Skin epidermis (tissue), 12 donors: ENCODE data around the gene FAM124A.
A peak's percentile ranks its signal among the peaks of the same experiment; 100 is the strongest.
"Not testable (repeated sequence)": the region's sequence is repeated elsewhere in the genome, so short reads cannot be mapped to it uniquely, and the experiment has no call there.

Source experiments
- H3K27ac ChIP-seq, 21 experiments: fragments of 200-600 bp; sonication (generic) in 11 of 21; one replicate each; pipeline ENCODE4 v1.5.0; 2020; ENCODE audit warnings: mild to moderate bottlenecking in 3 of 21, inconsistent platforms in 2 of 21, moderate library complexity in 2 of 21
- H3K4me3 ChIP-seq, 7 experiments: fragments of 200-600 bp; sonication (generic) in 2 of 7; one replicate each; pipeline ENCODE4 v1.5.0; 2020; ENCODE audit warnings: inconsistent platforms in 2 of 7, mild to moderate bottlenecking in 2 of 7, moderate library complexity in 1 of 7

FAM124A gene

DNA sequence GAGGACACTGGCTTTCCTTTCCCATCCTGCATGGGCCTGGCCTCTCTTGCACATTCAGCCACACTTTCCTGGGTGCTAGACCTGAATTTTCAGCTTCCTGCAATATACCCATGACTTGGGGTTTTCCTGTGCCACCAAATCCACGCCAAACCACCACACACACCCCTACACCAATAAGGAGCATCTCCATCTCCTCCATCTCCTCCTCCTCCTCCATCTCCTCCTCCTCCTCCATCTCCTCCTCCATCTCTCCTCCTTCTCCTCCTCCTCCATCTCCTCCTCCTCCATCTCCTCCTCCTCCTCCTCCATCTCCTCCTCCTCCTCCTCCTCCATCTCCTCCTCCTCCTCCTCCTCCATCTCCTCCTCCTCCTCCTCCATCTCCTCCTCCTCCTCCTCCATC, 66.1 kb downstream of the FAM124A start:
- H3K4me3 ChIP-seq, H3K27ac ChIP-seq: not testable (repeated sequence)

DNA sequence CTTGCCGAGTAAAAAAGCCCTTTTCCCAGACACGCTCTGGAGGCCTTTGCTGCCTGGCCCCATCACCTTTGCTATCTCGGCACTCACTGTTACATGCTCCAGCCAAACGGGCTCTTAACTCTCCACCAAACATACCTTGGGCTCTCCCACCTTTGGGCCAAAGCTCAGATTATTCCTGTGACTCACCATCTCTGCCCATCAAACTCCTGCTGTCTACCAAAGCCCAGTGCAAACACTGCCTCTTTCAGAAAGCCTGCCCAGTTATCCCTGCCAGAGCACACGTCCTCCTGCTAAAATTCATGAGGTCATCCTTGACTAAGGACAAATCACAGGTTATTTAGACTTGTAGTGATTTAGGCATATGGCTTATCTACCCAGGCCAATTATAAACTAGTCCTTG, 69.1 kb downstream of the FAM124A start:
- Histone ChIP-seq H3K27ac (no peak overlapping the region), H3K4me3 (no peak overlapping the region)

DNA sequence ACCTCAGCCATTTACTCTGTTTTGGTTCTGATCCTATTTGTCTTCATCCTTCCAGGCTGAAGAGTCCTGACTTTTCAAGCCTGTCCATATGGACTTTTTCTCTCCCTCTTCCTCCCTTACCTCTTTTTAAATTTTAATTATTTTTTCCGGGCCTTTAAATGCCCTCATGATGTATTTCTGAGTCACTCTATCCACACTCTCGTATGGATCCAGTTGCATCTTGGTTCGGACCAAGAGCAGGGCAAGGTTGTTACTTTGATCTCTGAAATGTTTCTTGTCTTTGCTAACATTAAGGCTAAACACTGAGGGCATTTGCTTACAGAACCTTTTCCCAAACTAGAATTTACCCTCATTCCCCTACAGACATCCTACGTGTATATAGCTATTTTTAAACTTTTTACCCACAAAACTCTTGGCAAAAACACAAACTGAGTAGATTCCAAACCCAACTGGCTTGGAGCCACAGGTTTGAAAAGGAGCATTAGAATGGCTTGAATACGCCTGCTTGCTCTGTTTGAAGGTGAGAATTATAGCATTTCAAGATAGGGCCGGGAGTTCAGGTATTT, 69.9 kb downstream of the FAM124A start:
- no peak overlapping the region for H3K27ac ChIP-seq
- H3K4me3 ChIP-seq = no peak overlapping the region

DNA sequence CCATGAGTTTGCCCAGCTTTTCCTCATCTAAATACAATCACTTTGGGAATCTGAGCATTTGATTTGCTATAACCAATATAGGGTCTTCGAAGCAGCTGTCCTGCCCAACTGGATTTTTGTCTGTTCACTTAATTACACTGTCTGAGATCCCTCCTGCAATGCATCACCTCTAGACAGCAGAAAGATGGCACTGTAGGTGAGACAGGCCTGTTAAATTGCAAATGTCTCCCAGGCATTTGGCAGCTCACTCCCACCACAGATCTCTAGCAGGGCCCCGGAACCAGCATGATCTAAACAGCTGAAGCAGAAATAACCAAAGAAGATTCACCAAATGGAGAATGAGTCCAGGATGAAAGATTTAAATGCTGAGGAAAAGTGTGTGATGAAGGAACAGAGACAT, 75.4 kb downstream of the FAM124A start:
- Histone ChIP-seq H3K27ac (no peak overlapping the region), H3K4me3 (no peak overlapping the region)

DNA sequence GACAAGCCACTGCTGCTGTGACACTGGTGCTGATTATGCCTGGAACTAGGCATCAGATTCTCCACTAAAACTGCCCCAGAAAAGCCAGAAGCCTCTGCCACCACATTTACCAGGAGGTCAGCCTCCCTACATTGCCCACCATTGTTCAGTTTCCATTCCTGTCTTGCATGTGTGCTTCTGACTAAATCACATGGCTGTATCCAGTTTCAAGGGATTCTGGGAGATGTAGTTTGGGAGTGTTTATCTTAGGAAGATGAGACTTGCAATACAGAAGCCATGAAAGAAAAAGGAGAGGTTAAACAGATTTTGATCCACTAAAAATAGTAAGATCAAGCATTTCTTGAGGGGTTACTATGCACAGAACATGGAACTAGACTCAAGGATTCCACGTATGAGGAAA, 76.6 kb downstream of the FAM124A start:
- Histone ChIP-seq H3K27ac (no peak overlapping the region), H3K4me3 (no peak overlapping the region)

DNA sequence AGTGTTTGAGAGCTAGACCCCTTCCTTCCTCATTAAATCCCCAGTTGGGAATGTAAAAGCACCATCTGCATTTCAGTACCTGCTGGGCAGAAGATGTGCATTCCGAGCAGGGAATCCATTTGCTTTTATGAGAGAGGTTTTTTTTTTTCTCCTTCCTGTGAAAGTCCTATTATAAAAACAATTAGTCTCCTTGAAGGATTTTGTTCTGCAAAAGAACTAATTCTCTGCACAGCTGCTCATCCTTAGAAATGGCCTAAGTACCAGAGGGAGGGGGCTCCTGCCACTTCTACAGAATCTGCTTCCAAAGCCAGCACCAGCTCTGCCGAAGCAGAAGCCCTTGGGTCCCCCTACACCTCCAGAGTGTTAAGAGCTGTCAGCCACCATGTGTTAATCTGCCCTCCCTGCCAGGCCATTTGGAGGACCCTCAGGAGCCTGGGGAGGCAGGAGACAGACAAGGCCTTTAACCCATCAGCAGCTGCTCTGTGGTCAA, 80.9 kb downstream of the FAM124A start:
- no peak overlapping the region for H3K4me3 ChIP-seq

DNA sequence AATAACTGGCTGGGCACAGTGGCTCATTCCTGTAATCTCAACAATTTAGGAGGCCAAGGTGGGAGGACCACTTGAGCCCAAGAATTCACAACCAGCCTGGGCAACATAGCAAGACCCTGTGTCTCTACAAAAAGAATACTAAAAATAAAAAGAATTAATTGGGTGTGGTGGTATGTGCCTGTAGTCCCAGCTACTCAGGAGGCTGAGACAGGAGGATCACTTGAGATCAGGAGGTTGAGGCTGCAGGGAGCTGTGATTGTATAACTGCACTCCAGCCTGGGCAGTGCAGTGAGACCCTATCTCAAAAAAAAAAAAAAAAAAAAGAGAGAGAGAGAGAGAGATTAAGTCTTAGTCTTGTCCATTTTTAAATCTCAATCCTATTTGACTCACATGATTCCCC, 81.7 kb downstream of the FAM124A start:
- no peak overlapping the region for H3K4me3 ChIP-seq
- H3K27ac ChIP-seq = no peak overlapping the region

More for the DNA sequence above, 80.9 kb downstream of the FAM124A start:
- H3K27ac ChIP-seq = no peak overlapping the region

DNA sequence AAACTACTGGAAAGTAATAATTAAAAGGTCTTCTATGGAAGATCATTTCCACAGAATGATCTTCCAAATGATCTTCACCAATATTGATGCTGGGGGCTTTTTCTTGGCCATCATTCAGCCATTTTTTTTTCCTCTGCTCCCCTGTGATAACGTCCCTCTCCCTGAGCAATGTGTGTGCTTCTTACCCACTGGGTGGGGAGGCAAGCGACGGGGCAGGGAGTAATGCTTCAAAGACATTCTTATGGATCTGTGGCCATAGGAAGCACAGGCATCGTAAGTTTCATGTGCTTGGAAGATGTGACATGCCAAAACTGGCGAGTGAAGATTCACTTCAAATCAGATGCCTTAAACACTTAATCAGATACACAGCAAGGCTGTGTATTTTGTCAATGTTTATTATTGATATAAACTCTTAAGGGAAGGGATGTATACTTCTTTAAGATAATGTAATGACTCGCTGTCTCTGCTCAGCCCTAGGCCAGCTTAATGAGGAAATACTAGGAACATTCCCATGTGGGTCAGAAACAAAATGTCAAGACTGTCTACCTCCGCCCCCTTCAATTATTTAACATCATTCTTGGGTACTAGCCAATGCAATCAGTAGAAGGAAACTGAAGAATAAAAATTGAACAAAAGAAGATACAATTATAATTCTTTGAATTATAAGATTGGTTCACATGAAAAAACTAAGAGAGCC, 83.2 kb downstream of the FAM124A start:
- Histone ChIP-seq H3K4me3 (no peak overlapping the region), H3K27ac (no peak overlapping the region)

DNA sequence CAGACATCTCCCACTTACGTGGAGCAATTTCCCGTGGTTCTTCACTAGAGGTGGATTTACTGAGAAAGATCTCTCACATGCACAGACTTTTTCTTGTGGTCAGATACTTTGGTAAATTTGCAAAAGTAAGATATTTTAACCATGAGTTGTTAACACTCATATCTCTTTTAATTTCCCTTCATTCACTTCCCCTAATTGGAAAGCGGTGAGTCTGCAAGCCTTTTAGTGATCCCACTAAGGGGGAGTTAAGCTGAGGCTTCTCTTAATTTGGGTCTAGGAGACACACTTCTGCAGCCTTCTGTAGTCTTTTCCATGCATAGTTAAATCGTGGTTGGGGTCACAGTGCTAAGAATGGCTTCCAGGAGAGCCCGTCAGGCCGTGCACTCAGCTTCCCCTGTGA, 86.6 kb downstream of the FAM124A start:
- no peak overlapping the region for H3K27ac ChIP-seq
- H3K4me3 ChIP-seq = no peak overlapping the region

DNA sequence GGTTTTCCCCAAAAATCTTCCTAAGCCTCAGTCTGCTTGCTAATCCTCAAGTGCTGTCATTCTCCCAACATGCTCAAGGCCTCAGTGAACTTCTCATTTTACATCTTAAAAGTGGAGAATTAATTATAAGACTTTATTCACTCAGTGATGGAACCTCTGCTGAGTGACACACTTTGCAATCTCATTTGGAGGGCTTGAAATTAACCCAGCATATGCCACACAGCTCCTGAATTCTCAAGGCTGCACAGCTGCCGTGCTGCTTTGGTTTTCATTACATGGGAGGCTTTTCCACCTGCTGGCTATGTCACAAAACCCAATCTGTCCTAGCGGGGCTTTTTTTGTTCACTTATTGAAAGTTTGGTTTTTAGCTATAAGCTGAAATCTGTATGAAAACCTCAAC, 89.0 kb downstream of the FAM124A start:
- Histone ChIP-seq H3K27ac (no peak overlapping the region), H3K4me3 (no peak overlapping the region)

DNA sequence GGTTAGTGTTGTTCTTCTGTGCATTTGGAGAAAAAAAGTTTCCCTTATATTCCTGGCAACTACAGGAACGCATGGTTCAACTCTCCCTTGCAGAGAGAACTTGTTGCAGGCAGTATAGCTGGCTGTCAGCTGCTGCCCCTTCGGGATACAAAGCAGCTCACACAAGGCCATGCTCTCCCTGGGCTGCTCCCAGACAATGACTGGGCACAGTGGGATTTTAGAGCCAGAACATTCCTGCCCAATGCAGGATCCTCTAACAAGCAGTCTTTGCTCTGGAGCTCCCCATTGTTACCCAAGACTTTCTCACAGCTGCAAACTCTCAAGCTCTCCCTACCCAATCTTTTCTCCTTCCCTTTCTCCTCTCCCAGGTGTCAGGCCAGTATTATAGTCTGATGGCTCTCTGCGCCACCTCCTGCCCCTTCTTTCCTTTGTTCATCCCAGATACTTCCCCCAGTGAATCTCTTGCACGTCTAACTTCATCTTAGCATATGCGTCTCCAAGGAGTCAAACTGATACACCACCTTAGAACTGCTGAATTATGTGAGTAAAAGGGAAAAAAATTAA, 89.8 kb downstream of the FAM124A start:
- no peak overlapping the region for H3K4me3 ChIP-seq
- H3K27ac ChIP-seq = no peak overlapping the region

DNA sequence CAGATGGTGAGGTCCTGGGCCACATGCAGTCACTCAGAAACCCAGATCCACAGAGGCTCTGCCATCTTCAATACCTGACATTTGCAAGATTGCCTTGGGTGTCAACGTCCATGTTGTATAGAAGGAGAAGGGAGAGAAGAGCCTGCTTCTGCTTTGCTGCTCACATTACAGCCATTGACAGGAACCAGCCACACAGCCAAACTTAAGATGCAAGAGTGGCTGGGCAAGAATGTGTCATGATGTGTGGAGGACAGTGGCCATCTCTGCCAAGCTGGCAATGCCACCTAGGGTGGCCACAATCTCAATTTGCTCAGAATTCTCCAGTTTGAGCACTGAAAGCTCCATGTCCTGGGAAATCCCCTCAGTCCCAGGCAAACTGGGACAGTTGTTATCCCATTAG, 91.4 kb downstream of the FAM124A start:
- Histone ChIP-seq H3K4me3 (no peak overlapping the region), H3K27ac (no peak overlapping the region)

DNA sequence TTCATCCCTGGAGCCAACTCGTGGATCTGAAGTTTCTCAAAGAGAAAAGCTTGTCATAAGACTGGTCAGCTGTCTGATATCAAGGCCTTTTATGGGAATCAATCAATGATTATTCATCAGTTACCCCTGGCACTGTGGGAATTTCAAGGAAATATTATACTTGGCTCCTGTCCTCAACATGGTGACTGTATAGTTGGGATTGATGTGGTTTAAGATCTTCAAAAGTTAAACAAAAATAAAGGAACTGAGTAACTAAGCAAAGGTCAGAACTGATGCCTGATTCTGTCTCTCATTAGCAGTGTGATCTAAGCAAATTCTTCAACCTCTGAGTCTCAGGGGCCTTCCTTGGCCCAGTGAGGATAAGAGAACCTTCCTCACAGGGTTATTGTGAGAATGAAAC, 95.1 kb downstream of the FAM124A start:
- H3K4me3 ChIP-seq = no peak overlapping the region
- H3K27ac ChIP-seq = peak overlapping the region in 1 of 21 experiments; percentile 60

DNA sequence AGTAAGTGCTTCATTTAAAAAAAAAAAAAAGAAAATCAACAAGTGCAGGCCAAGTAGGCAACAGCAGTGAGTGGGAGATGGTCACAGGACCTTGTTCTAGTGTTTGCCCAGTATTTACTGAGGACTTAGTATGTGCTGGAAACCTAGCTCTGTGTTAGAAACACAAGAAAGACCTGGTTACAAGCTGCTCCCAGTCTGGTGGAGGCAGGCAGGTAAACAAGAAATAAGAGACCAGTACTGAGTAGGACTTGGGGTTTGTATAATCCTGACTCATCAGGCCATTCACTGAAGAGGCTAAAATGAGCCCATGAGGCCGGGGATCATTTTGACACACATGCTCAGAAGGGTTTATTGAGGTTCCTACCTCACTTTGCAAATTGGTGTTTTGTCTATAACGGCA, 95.8 kb downstream of the FAM124A start:
- no peak overlapping the region for H3K27ac ChIP-seq
- no peak overlapping the region for H3K4me3 ChIP-seq

DNA sequence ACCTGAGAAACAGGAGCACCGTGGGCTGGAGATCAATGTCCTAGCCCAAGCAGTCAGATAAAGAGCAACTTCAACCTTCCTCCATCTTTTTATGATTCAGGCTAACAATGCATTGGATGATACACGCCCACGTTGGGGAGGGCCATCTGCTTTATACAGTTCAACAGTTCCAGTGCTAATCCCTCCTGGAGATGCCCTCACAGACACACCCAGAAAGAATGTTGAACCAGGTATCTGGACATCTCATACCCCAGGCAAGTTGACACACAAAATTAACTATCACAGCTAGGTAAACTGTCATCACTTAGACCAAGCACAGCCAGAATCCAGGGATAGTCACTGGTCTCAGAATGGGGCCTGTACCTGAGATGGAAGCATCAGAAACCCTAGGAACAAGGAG, 96.7 kb downstream of the FAM124A start:
- H3K4me3 ChIP-seq = no peak overlapping the region

DNA sequence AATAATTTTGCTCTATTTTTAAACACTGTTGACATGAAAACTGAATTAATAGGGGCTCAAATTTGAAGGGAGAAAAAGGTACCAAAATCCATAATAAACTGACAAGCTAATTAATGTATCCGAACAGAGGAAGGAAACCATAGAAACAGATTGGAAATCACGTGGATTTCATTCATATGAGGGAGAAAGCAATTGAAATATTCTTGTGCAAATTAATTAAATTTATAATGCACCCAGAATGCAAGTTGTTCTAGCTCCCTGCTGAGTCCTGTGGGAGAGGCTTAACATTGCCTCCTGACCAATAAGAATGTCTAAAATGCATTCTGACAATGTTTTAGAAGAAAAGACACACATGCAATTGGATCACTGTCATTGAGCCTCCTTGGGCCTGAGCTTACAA, 99.6 kb downstream of the FAM124A start:
- H3K27ac ChIP-seq = no peak overlapping the region

More for the DNA sequence above, 96.7 kb downstream of the FAM124A start:
- no peak overlapping the region for H3K27ac ChIP-seq

DNA sequence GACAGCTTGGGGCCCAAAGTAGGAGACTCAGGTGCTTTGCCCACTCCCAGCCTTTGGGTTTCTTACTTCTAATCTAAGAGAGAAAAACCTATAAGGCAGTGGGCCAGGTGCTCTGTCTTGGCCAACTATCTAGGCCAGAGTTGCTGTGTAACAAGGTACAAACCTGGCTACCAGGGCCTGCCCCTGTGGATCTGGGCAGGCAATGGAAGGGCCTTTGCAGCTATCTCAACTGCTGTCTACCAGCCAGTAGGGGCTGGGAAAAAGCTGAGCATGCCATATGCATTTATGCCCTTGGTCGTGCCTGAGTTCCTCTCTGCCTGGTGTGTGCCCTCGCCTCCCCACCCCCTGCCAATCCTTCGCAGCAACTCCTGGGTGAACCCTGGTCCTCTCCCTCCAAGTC, 100.6 kb downstream of the FAM124A start:
- no peak overlapping the region for H3K27ac ChIP-seq
- no peak overlapping the region for H3K4me3 ChIP-seq

More for the DNA sequence above, 99.6 kb downstream of the FAM124A start:
- H3K4me3 ChIP-seq = no peak overlapping the region

DNA sequence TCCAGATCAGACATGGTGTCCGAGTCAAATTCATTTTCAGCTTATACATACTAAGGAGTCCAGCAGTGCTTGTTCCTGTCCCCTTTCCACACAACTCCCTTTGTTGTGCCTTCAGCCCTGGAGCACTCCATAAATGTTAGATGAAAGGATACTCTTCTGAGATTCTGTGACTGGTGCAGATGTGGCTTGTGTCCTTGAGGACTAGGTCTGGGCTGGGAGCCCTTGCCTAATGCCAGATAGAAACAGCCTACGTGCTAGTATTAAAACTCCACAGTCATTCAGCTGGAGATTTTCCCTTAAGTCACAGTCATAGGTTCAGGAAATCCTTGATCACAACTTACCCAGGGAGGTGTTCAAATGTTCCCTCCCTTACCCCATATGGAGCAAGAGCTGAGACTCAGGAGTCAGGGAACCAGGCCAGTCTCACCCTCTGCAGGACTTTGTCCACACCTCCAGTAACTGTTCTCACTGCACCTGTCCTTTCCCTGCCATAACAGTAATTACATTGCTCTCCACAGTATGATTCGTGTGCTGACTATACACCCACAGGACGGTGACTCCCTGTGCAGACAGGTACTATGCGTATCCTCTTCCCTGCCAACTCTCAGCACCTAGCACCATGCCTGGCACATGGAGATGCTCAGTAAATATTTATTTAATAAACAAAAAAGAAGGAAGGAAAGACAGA, 101.8 kb downstream of the FAM124A start:
- Histone ChIP-seq H3K4me3 (no peak overlapping the region), H3K27ac (no peak overlapping the region)

DNA sequence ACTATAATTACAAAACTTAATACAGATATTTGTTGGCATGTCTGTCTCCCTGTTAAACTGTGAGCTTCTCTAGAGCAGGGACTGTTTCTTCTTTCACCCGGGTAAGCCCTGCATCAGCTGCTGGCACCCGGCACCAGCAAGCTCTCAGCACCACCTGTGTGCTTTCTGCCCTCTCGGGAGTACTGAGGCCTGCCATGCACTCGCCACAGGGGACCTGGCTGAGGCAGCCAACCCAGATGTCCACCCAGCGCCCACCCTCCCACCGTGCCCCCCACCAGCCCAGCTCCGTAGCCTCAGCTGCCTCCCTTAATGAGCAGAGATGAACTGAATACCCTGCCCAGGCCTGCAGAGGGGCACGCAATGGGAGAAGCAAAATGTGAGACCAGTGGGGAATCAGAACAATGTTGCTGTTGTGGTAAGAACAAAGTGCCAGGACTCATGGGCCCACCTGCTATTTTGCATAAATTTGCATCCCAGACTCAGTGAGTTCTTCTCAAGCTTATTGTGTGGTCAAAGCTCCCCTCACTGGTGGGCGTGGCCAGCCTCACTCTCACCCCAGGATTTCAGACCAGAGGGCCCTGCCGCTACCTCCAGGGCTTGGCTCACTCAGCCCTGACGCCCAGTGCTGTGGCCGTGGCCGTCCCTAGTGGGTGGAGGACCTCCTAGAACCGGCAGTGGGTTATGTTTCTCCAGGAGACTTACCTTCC, 102.7 kb downstream of the FAM124A start:
- no peak overlapping the region for H3K4me3 ChIP-seq
- H3K27ac ChIP-seq = no peak overlapping the region

DNA sequence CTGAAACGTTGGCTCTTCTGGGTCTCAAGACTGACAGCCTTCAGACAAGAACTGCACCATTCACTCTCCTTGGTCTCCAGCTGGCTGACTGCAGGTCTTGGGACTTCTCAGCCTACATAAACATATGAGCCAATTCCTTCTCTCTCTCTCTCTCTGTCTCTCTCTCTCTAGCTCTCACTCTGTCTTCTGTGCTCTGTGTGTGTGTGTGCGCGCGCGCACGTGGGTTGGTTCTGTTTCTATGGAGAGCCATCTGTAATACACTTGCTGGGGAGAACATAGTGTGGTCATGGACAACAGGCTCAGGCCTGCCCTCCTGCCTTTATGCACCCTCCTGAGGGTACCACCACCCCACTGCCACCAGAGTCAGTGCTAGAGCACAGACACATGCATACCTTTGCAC, 103.6 kb downstream of the FAM124A start:
- H3K27ac ChIP-seq = no peak overlapping the region
- H3K4me3 ChIP-seq = no peak overlapping the region
